DND-41 (cell line): ENCODE measurements around the gene TSC2.
"Not testable (repeated sequence)": the region's sequence is repeated elsewhere in the genome, so short reads cannot be mapped to it uniquely, and the experiment has no call there.

Source experiments
- ATAC-seq: fragments of 200-7000 bp; cut with Tn5 transposase; 3 replicates; pipeline ENCODE4 v1.9.1; 2021; ENCODE audit warnings: low read depth; ENCODE audit not compliant: insufficient read depth
- DNase-seq: peaks from one replicate; pipeline ENCODE4 v3.0.0-alpha.2; 2020
- H2AFZ ChIP-seq: 2 replicates; pipeline ENCODE4 v1.6.0; 2012; ENCODE audit warnings: low read depth, low read length
- H3K27ac ChIP-seq: 2 replicates; pipeline ENCODE4 v1.5.1; 2012; ENCODE audit warnings: low read length, inconsistent platforms
- H3K27me3 ChIP-seq: fragments of 200-600 bp; sonication (generic); 2 replicates; pipeline ENCODE4 v1.6.0; 2012; ENCODE audit warnings: low read length, mild to moderate bottlenecking, inconsistent platforms; ENCODE audit not compliant: insufficient read depth, poor library complexity
- H3K36me3 ChIP-seq: 2 replicates; pipeline ENCODE4 v1.5.1; 2012; ENCODE audit warnings: low read length, inconsistent platforms; ENCODE audit not compliant: insufficient read depth
- H3K4me1 ChIP-seq: 2 replicates; pipeline ENCODE4 v1.5.1; 2012; ENCODE audit warnings: mild to moderate bottlenecking, low read length; ENCODE audit not compliant: insufficient read depth
- H3K4me2 ChIP-seq: 2 replicates; pipeline ENCODE4 v1.6.0; 2012; ENCODE audit warnings: mild to moderate bottlenecking, moderate library complexity, low read length, inconsistent platforms; ENCODE audit not compliant: insufficient read depth
- H3K4me3 ChIP-seq, 2 experiments: fragments of 200-600 bp in 1 of 2; shearing (Covaris generic) in 1 of 2; 2 replicates each; pipeline ENCODE4 v1.5.1; 2012 to 2016; ENCODE audit warnings: inconsistent platforms in 2 of 2, low read length in 2 of 2, mild to moderate bottlenecking in 2 of 2, low read depth in 1 of 2, moderate library complexity in 1 of 2
- H3K79me2 ChIP-seq: 2 replicates; pipeline ENCODE4 v1.6.0; 2012; ENCODE audit warnings: low read length, inconsistent platforms; ENCODE audit not compliant: insufficient read depth
- H3K9ac ChIP-seq: 2 replicates; pipeline ENCODE4 v1.6.0; 2012; ENCODE audit warnings: low read depth, mild to moderate bottlenecking, inconsistent platforms, low read length, moderate library complexity
- H3K9me3 ChIP-seq: 2 replicates; pipeline ENCODE4 v1.5.1; 2012; ENCODE audit warnings: low read length, moderate library complexity, mild to moderate bottlenecking, inconsistent platforms; ENCODE audit not compliant: insufficient read depth, severe bottlenecking
- H4K20me1 ChIP-seq: 2 replicates; pipeline ENCODE4 v1.6.0; 2012; ENCODE audit warnings: low read length; ENCODE audit not compliant: insufficient read depth

The TSC2 gene

GRCh38 chr16:2108446-2109270 lies 60.9 kb downstream of the TSC2 start:
- not testable (repeated sequence) for H2AFZ ChIP-seq, H3K4me3 ChIP-seq, DNase-seq, H4K20me1 ChIP-seq, H3K9ac ChIP-seq, H3K4me2 ChIP-seq, H3K79me2 ChIP-seq, H3K4me1 ChIP-seq, H3K27ac ChIP-seq, H3K9me3 ChIP-seq, ATAC-seq, H3K27me3 ChIP-seq
- H3K36me3 ChIP-seq, result peaks cover 45% of the 10 kb centered on the region

DNA sequence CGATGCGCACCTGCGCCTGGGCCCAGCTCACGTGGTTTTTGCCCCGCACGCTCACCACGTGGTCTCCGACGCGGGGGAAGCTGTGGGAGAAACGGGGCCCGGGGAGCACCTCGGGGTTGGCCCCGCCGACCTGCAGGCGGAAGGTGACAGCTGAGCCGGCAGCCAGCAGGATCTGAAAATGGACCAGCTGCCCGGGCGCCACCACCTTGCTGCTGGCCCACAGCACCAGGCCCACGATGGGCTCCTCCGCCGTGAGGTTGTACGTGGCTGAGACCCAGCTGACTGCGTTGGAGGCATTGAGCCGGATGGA lies 61.4 kb downstream of the TSC2 start:
- not testable (repeated sequence) for H3K4me1 ChIP-seq, H3K4me3 ChIP-seq, DNase-seq, H2AFZ ChIP-seq, H3K27ac ChIP-seq, H3K79me2 ChIP-seq, H3K4me2 ChIP-seq, H4K20me1 ChIP-seq, ATAC-seq, H3K9me3 ChIP-seq, H3K27me3 ChIP-seq, H3K9ac ChIP-seq
- H3K36me3 ChIP-seq, result peaks cover 47% of the 10 kb centered on the region

DNA sequence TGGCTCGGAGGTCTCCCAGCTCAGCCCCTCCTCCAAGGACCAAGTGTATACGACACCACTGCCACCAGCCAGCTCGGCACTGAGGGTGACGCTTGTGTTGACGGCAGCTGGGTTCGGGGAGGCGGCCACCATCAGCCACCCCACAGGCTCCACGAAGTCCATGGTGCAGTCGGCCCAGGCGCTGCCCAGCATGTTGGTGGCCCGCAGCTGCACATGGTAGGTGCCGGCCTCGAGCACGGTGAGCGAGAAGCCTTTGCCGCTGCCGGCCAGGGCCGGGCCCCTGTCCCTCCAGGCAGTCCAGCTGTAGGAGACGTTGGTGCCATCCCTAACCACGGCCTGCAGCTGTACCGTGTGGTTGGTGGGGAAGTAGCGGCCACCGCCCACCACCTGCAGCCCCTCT lies 62.1 kb downstream of the TSC2 start:
- H3K4me1 ChIP-seq, H3K9me3 ChIP-seq, H3K9ac ChIP-seq, H3K4me2 ChIP-seq, H4K20me1 ChIP-seq, H3K27ac ChIP-seq, H2AFZ ChIP-seq, ATAC-seq, H3K4me3 ChIP-seq, DNase-seq, H3K79me2 ChIP-seq, H3K27me3 ChIP-seq: not testable (repeated sequence)
- H3K36me3 ChIP-seq, result peaks cover 49% of the 10 kb centered on the region

DNA sequence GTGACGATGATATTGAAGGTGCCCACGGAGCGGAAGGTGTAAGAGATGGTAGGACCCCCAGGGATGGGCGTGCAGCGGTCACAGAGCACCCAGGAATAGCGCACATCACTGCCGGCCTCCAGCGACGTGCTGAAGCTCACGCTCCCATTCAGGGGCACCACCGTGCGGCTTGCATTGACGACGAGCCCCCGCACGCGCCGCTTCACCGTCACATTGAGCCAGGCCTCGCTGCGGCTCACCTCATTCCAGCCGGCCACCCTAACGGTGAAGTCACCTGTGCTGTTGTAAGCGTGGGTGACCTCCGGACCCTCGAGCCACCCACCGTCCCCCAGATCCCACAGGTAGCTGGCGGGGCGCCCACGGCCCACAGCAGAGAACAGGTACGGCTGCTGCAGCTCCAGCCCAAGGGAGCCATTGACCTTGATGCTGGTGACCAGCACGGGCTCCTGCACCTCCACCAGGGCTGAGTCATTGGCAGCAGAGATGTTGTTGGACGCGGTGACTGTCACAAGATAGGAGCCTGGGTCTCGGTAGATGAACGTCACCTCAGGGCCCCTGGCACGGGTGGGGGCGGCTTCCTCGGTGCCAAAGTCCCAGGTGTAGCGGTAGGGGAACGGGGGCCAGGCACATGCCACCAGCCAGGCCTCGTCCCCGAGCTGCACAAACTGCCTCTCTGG lies 62.7 kb downstream of the TSC2 start:
- DNase-seq, H3K4me1 ChIP-seq, H3K9me3 ChIP-seq, H3K27me3 ChIP-seq, H2AFZ ChIP-seq, H3K4me2 ChIP-seq, H3K4me3 ChIP-seq, H3K9ac ChIP-seq, H3K79me2 ChIP-seq, ATAC-seq, H3K27ac ChIP-seq, H4K20me1 ChIP-seq: not testable (repeated sequence)
- peaks cover 49% of the 10 kb centered on the region for H3K36me3 ChIP-seq

DNA sequence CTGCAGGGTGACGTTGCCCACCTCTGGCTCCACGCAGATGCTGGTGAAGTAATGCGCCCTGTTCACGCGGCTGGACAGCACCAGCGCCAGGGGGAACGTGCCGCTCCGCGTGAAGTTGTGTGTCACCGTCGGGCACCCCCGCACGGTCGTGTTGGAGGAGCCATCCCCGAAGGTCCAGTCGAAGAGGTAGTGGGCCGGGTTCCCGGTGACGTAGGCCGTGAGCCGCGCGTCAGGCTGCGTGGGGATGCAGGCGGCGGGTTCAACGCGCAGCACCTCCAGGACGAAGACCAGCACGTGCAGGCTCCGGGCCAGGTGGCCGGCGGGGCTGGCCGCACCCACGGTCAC lies 63.2 kb downstream of the TSC2 start:
- H3K4me1 ChIP-seq, DNase-seq, H3K4me2 ChIP-seq, H2AFZ ChIP-seq, H3K9me3 ChIP-seq, H3K79me2 ChIP-seq, H3K4me3 ChIP-seq, H3K9ac ChIP-seq, H3K27me3 ChIP-seq, H4K20me1 ChIP-seq, H3K27ac ChIP-seq, ATAC-seq: not testable (repeated sequence)
- H3K36me3 ChIP-seq, result peaks cover 49% of the 10 kb centered on the region

- not testable (repeated sequence) for H3K27ac ChIP-seq, H3K4me2 ChIP-seq, H2AFZ ChIP-seq, H4K20me1 ChIP-seq, ATAC-seq, H3K79me2 ChIP-seq, H3K27me3 ChIP-seq, DNase-seq, H3K4me1 ChIP-seq, H3K9me3 ChIP-seq, H3K9ac ChIP-seq, H3K4me3 ChIP-seq
- H3K36me3 ChIP-seq, result peaks cover 49% of the 10 kb centered on the region
Measured at GRCh38 chr16:2111412-2112335, 63.9 kb downstream of the TSC2 start.

DNA sequence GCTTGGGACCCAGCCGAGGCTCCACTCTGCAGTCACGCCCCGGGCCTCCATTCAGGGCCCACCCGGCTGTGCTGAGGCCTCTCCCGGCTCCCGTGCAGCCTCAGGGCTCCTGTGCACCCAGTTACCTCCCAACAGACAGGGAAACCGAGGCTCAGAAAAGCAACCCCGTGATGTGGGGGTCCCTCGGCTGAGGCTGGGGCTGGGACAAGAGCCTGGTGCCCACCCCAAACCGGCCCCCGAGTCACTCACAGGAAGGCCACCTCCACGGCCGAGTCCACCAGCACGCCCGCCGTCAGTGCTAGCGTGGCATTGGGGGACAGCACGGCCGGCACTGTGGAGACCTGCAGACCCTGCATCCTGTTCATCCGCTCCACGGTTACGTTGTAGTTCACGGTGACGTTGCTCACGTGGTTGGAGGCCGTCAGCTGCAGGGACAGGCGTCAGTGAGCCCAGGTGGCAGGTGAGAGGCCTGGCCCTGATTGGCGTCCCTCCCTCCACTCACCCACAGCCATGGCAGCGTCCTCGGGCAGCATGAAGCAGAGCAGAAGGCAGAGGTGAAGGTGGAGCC lies 64.8 kb downstream of the TSC2 start:
- not testable (repeated sequence) for DNase-seq, ATAC-seq, H3K27me3 ChIP-seq, H3K4me1 ChIP-seq, H3K4me2 ChIP-seq, H3K9me3 ChIP-seq, H2AFZ ChIP-seq, H3K27ac ChIP-seq, H3K79me2 ChIP-seq, H4K20me1 ChIP-seq, H3K4me3 ChIP-seq, H3K9ac ChIP-seq
- peaks cover 46% of the 10 kb centered on the region for H3K36me3 ChIP-seq
